Left ventricle myocardium inferior (tissue), 1 donor: ENCODE data around the gene BCAT1. TPM values are rescaled to one million over a fixed set of nuclear protein-coding genes. Genes with fewer than 3 reads are reported as not detected.

ENCODE experiments used
- DNase-seq: peaks from one replicate; pipeline ENCODE4 v3.0.0-alpha.2; 2020
- H3K27ac ChIP-seq: fragments of 200-600 bp; replicated peaks from 2 replicates; pipeline ENCODE4 v1.8.0; 2021
- H3K27me3 ChIP-seq: fragments of 200-600 bp; 2 replicates; pipeline ENCODE4 v1.8.0; 2021; ENCODE audit warnings: low read depth
- H3K36me3 ChIP-seq: fragments of 200-600 bp; 2 replicates; pipeline ENCODE4 v1.8.0; 2021
- H3K4me1 ChIP-seq: fragments of 200-600 bp; 2 replicates; pipeline ENCODE4 v1.8.0; 2021
- H3K4me3 ChIP-seq: fragments of 200-600 bp; 2 replicates; pipeline ENCODE4 v1.8.0; 2021; ENCODE audit warnings: mild to moderate bottlenecking, moderate library complexity
- H3K9me3 ChIP-seq: fragments of 200-600 bp; replicated peaks from 2 replicates; pipeline ENCODE4 v1.8.0; 2021
- intact Hi-C: fragments of 100-400 bp; cut with micrococcal nuclease; formaldehyde crosslinking; loops from one replicate; pipeline ENCODE4 v1.11.0; 2022
- long read RNA-seq: library from polyadenylated mRNA; unstranded; transcript quantifications from one replicate; pipeline ENCODE4 v2.0.0, GENCODE V29; 2021
- total RNA-seq: library from RNA; stranded (reverse); fragmentation: NEBNext Ultra II Directional; extraction: Animal tissue kit (Norgen Biotek cat#: 25700); gene quantifications from one replicate; pipeline ENCODE4 v1.2.1, GENCODE V29; 2021
- TF ChIP-seq, protein P1 (sequence below): fragments of 200-600 bp; IDR thresholded peaks from 2 replicates; pipeline ENCODE4 v1.8.0; 2021; ENCODE audit warnings: antibody characterized with exemption, mild to moderate bottlenecking, borderline replicate concordance
- donor health status: DM: no; HTN: yes; CAD: no; lungs with severe emphysema.

Gene BCAT1, protein sequence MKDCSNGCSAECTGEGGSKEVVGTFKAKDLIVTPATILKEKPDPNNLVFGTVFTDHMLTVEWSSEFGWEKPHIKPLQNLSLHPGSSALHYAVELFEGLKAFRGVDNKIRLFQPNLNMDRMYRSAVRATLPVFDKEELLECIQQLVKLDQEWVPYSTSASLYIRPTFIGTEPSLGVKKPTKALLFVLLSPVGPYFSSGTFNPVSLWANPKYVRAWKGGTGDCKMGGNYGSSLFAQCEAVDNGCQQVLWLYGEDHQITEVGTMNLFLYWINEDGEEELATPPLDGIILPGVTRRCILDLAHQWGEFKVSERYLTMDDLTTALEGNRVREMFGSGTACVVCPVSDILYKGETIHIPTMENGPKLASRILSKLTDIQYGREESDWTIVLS
- total RNA-seq, result 4.3 TPM
- long read RNA-seq, full-length matches to known transcripts, result 3 of 4 reads
- long read RNA-seq, partial matches to known transcripts, result 0 of 4 reads
- long read RNA-seq, other reads (novel, unspliced or antisense), result 1 of 4 reads

DNA sequence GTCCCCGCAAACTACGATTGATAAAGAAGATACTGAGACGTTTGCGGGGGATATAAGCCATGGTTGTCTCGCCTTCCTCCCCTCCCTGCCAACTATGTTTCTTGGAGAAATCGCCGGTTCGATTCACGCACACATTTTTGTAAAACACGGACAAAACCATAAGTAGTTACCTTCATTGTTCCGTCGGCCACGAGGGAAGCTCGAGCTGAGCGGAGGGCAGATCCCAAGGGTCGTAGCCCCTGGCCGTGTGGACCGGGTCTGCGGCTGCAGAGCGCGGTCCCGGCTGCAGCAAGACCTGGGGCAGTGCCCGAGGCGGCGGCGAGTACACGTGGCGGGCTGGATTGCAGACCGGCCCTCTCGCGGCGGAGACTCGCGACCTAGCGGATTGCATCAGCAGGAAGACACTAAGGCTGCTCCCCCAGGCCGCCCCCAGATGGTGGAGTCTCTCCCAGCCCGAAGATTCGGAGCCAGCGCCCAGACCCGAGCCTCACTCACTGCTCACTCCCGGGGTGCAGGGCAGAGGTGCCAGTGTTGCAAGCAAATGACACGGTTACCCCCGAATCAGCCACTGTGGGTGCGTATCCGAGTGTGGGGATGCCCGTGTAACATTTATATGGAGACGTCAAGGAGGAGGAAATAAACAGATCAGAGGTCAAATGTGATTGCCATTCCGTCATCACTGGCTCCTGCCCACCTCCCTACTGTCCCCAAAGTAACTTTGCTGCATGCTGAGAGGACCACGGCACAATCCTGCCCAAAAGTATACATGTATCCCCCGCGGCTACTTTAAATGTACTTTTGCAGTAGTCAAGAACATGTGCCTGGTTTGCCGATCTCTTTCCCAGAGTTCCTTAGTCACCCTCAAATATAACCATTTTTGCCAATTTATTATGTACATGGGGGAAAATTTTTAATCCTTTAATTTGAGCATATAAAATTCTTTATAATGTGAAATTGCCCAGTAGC is at the start of gene BCAT1:
BCAT1 (minus strand) TSS at position 345 of the 966 bp plus-strand sequence; CDS start at position 176, 169 bp downstream.
- intact Hi-C loops, result no loop called here
- Histone ChIP-seq H3K9me3 (no peaks in the 10 kb centered on the region), H3K27me3 (peaks cover 66% of the 10 kb centered on the region), H3K27ac (peak within 1 kb of the TSS; percentile 8), H3K4me3 (peak within 1 kb of the TSS; percentile 65), H3K36me3 (no peaks in the 10 kb centered on the region), H3K4me1 (peaks cover 15% of the 10 kb centered on the region)
- TF ChIP-seq, protein P1, sequence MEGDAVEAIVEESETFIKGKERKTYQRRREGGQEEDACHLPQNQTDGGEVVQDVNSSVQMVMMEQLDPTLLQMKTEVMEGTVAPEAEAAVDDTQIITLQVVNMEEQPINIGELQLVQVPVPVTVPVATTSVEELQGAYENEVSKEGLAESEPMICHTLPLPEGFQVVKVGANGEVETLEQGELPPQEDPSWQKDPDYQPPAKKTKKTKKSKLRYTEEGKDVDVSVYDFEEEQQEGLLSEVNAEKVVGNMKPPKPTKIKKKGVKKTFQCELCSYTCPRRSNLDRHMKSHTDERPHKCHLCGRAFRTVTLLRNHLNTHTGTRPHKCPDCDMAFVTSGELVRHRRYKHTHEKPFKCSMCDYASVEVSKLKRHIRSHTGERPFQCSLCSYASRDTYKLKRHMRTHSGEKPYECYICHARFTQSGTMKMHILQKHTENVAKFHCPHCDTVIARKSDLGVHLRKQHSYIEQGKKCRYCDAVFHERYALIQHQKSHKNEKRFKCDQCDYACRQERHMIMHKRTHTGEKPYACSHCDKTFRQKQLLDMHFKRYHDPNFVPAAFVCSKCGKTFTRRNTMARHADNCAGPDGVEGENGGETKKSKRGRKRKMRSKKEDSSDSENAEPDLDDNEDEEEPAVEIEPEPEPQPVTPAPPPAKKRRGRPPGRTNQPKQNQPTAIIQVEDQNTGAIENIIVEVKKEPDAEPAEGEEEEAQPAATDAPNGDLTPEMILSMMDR, result peak; percentile 16
- peak; percentile 73 for DNase-seq

DNA sequence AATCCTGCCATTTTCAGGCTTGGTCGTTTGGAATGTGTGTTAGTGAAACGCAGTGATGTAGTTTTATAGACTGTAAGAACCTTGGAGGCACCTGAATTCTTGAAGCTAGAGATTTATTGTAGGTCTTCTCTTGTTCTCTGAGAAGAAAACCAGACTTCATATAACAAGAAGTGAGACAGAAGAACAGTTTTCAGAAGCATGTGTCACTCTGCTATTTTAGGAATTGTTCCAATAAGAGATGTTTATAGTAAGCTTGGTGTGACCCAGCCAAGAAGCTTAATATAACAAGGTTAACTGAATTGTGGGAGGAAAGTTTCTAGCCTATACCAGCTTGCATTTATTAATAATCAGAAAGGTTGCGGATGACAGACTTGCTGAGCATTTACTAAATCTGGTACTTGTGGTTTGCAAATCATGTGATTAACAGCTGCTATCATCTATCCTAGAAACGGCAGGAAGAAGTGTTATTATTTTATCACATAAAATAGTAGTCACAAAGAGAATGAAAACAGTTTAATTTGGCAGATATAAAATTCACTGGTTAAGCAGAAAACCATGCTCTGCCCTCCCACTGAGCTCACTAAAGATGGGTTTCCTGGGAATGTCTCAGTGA is 49.2 kb upstream of the BCAT1 start:
- intact Hi-C loops, result no loop called here

DNA sequence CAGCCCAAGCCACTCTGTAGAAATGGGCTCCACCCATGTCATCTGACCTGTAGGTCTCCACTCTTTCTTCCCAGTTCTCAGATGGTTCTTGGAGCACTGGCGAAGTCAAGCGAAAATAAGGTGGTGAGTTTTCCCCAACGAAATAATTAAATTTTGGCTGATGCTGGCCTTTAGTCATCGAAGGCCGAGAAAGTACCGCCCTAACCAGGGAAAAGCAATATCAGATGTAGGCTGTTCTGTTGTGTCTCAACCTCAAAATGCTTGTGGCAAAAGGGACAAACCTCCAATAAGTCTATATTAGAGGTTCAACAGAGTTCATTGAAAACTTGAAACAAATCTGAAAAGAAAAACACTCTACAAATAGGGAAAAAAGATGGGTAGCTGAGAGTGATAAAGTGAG is 48.6 kb upstream of the BCAT1 start:
- H3K9me3 ChIP-seq, result no peaks in the 10 kb centered on the region
- H3K4me3 ChIP-seq, result no peak overlapping the region
- no peaks in the 10 kb centered on the region for H3K27me3 ChIP-seq
- H3K4me1 ChIP-seq, result peaks cover 9% of the 10 kb centered on the region
- TF ChIP-seq, protein P1, result no peak
- H3K36me3 ChIP-seq, result no peaks in the 10 kb centered on the region
- no peak overlapping the region for H3K27ac ChIP-seq
- intact Hi-C loops, result no loop called here
- no peak for DNase-seq

More for the DNA sequence above, 49.2 kb upstream of the BCAT1 start:
- Histone ChIP-seq H3K27me3 (no peaks in the 10 kb centered on the region), H3K27ac (no peak overlapping the region), H3K36me3 (no peaks in the 10 kb centered on the region), H3K9me3 (no peaks in the 10 kb centered on the region), H3K4me3 (no peak overlapping the region), H3K4me1 (peaks cover 9% of the 10 kb centered on the region)
- no peak for DNase-seq
- TF ChIP-seq, protein P1, result no peak

DNA sequence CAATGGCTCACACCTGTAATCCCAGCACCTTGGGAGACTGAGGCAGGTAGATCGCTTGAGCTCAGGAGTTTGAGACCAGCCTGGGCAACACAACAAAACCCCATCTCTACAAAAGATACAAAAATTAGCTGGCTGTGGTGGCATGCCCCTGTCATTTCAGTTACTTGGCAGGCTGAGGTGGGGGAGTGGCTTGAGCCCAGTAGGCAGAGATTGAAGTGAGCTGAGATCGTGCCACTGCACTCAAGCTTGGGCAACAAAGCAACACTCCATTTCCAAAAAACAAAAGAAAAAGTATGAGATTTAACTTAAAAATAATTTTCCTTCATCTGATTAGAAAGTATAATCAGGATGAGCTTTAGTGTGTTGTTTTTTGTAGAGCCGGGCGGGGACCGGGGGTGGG is 47.9 kb upstream of the BCAT1 start:
- Histone ChIP-seq H3K36me3 (no peaks in the 10 kb centered on the region), H3K27me3 (no peaks in the 10 kb centered on the region), H3K27ac (no peak overlapping the region), H3K4me1 (peaks cover 9% of the 10 kb centered on the region), H3K9me3 (no peaks in the 10 kb centered on the region), H3K4me3 (no peak overlapping the region)
- no peak for DNase-seq
- intact Hi-C loops, result no loop called here
- TF ChIP-seq, protein P1, result no peak

DNA sequence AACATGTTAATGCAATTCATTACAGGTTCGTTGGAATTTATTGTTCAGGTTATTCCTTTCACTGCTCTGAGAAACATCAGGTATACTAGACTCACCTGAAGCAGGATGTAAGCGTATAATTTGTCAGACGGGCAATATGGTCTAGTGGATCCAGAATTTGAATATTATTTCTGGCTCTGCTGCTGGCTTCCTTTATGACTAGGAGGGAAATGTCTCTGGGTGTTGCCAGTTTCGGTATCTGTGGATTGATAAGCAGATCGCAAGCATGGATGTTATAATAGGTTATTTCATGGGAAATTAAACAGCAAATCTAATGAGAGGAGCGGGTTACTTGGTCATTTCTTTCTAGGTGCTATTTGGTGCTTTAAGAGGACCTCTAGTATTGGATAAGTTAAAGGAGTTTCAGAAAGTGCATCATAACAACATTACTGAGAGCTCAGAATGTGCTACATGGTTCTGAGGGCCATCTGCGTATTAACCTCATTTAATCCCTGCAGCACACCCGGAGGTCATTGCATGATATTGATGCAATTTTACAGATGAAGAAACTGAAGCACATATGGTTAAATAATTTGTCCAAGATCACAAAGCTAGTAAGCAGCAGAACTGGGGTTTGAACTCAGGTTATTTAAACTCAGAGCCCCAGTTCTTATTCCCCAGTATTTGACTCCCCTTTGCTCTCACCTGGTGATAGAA is 47.3 kb upstream of the BCAT1 start:
- Histone ChIP-seq H3K9me3 (no peaks in the 10 kb centered on the region), H3K27me3 (no peaks in the 10 kb centered on the region), H3K27ac (no peak overlapping the region), H3K36me3 (no peaks in the 10 kb centered on the region), H3K4me3 (no peak overlapping the region), H3K4me1 (peaks cover 9% of the 10 kb centered on the region)
- intact Hi-C loops, result no loop called here
- no peak for DNase-seq
- TF ChIP-seq, protein P1, result no peak
